OCI-LY7 (cell line): ENCODE measurements around the gene CEP126. TPM values are rescaled to one million over a fixed set of nuclear protein-coding genes. Genes with fewer than 3 reads are reported as not detected.
A peak's percentile ranks its signal among the peaks of the same experiment; 100 is the strongest.

ENCODE experiments used
- BruUV-seq: library from RNA; stranded (reverse); fragments of 400-500 nt; replicated peaks from 2 replicates; lab custom pipeline; 2021; lab: Mats Ljungman, UMichigan
- CTCF ChIA-PET: fragments of 300-600 bp; sonication (Branson Sonifier 250); formaldehyde crosslinking; loops from one replicate; lab custom pipeline; 2022; ENCODE audit warnings: antibody characterized with exemption; ENCODE audit not compliant: unreplicated experiment; lab: Charles Lee
- POLR2A ChIA-PET: fragments of 300-600 bp; sonication (Branson Sonifier 250); formaldehyde crosslinking; loops from one replicate; lab custom pipeline; 2022; ENCODE audit warnings: antibody characterized with exemption; lab: Charles Lee
- DNase-seq: peaks from one replicate; pipeline ENCODE4 v3.0.0-alpha.2; 2015; ENCODE audit warnings: low spot score
- H2AFZ ChIP-seq: fragments of 200-600 bp; sonication (generic), shearing (Covaris generic); 2 replicates; pipeline ENCODE4 v1.6.1; 2014; ENCODE audit warnings: mild to moderate bottlenecking, antibody characterized with exemption, low read length, moderate library complexity
- H3K27ac ChIP-seq: fragments of 200-600 bp; sonication (generic); 2 replicates; pipeline ENCODE4 v1.5.1; 2014; ENCODE audit warnings: mixed run types, low read depth, mild to moderate bottlenecking, moderate library complexity, low read length, inconsistent platforms; ENCODE audit not compliant: poor library complexity, severe bottlenecking
- H3K36me3 ChIP-seq: fragments of 200-600 bp; sonication (generic); 2 replicates; pipeline ENCODE4 v1.6.1; 2014; ENCODE audit warnings: mild to moderate bottlenecking, antibody characterized with exemption, low read length, moderate library complexity, mixed read lengths; ENCODE audit not compliant: insufficient read depth
- H3K4me1 ChIP-seq: fragments of 200-600 bp; sonication (generic); 2 replicates; pipeline ENCODE4 v1.5.1; 2014; ENCODE audit warnings: mild to moderate bottlenecking, low read length; ENCODE audit not compliant: insufficient read depth, poor library complexity, severe bottlenecking
- H3K4me2 ChIP-seq: fragments of 200-600 bp; sonication (generic); 2 replicates; pipeline ENCODE4 v1.6.1; 2014; ENCODE audit warnings: mild to moderate bottlenecking, low read length
- H3K4me3 ChIP-seq: fragments of 200-600 bp; sonication (generic); 2 replicates; pipeline ENCODE4 v1.5.1; 2014; ENCODE audit warnings: mild to moderate bottlenecking, low read depth, low read length; ENCODE audit not compliant: poor library complexity, severe bottlenecking
- H3K79me2 ChIP-seq: fragments of 200-600 bp; sonication (generic); 2 replicates; pipeline ENCODE4 v1.6.1; 2016; ENCODE audit warnings: low read depth, mild to moderate bottlenecking, low read length, moderate library complexity, mixed read lengths; ENCODE audit not compliant: insufficient read depth
- H3K9me2 ChIP-seq: fragments of 200-600 bp; sonication (generic); 2 replicates; pipeline ENCODE4 v1.6.1; 2016; ENCODE audit warnings: mild to moderate bottlenecking, low read length, mixed read lengths; ENCODE audit not compliant: insufficient read depth
- H3K9me3 ChIP-seq: fragments of 200-600 bp; sonication (generic); 2 replicates; pipeline ENCODE4 v1.6.1; 2014; ENCODE audit warnings: mild to moderate bottlenecking, mixed run types, low read length, mixed read lengths
- H4K20me1 ChIP-seq: fragments of 200-600 bp; sonication (generic); 2 replicates; pipeline ENCODE4 v1.6.1; 2014; ENCODE audit warnings: mild to moderate bottlenecking, antibody characterized with exemption, low read length, moderate library complexity, mixed read lengths; ENCODE audit not compliant: insufficient read depth
- EZH2phosphoT487 ChIP-seq: fragments of 200-600 bp; sonication (generic); IDR thresholded peaks from 2 replicates; pipeline ENCODE4 v1.6.1; 2018; ENCODE audit warnings: low read depth, borderline replicate concordance, mild to moderate bottlenecking, mixed run types, antibody characterized with exemption, low read length, moderate library complexity, mixed read lengths
- intact Hi-C: fragments of 100-400 bp; cut with micrococcal nuclease; formaldehyde crosslinking; loops from one replicate; pipeline ENCODE4 v1.10.0; 2022; ENCODE audit not compliant: unreplicated experiment
- total RNA-seq, 2 experiments: library from RNA; depleted of rRNA in 1 of 2; stranded (reverse); fragments of >200 nt in 1 of 2; shearing (Covaris generic) in 1 of 2; gene quantifications; 2 replicates each; pipeline ENCODE4 v1.2.3, GENCODE V29; 2014 to 2022
- TF ChIP-seq, protein P1 (sequence below): fragments of 200-600 bp; sonication (generic); conservative IDR thresholded peaks from 2 replicates; pipeline ENCODE4 v1.5.1; 2014; ENCODE audit warnings: mild to moderate bottlenecking, antibody characterized with exemption, low read length, moderate library complexity, mixed read lengths

CEP126 gene
- total RNA-seq, 2 experiments from 2014 or later = 1.5 to 5.9 TPM

DNA sequence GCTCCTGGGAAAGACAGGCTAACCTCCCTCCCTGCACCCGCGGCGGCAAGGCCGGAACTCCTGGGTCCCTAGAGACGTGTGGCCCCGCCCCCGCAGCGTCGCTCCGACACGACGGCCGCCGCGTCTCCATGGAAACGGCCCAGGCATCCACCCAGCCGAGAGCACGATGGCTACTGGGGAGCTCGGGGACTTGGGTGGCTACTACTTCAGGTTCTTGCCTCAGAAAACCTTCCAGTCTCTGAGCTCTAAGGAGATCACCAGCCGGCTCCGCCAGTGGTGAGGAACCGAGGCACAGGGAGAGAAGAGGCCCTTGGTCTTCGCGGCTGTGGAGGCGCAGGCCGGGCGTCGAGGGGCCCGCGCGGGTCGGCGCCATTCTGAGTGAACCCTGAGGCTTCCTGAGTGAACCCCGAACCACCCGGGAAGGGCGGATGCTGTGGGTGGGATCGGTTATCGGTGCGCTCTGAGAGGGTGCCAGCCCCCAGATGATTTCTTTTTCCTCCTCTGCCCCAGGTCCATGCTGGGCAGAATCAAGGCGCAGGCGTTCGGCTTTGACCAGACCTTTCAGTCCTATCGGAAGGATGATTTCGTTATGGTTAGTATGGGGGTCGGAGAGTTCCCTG, 132.6 kb downstream of the CEP126 start, which contains the start of gene CFAP300:
Gene CFAP300, plus strand, starts transcription at position 133 of the 620 bp plus-strand sequence. Its CDS starts 34 bp downstream, at position 167.
- H3K9me3 ChIP-seq = no peaks in the 10 kb centered on the region
- TF ChIP-seq, protein P1, sequence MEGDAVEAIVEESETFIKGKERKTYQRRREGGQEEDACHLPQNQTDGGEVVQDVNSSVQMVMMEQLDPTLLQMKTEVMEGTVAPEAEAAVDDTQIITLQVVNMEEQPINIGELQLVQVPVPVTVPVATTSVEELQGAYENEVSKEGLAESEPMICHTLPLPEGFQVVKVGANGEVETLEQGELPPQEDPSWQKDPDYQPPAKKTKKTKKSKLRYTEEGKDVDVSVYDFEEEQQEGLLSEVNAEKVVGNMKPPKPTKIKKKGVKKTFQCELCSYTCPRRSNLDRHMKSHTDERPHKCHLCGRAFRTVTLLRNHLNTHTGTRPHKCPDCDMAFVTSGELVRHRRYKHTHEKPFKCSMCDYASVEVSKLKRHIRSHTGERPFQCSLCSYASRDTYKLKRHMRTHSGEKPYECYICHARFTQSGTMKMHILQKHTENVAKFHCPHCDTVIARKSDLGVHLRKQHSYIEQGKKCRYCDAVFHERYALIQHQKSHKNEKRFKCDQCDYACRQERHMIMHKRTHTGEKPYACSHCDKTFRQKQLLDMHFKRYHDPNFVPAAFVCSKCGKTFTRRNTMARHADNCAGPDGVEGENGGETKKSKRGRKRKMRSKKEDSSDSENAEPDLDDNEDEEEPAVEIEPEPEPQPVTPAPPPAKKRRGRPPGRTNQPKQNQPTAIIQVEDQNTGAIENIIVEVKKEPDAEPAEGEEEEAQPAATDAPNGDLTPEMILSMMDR = no peak
- TF ChIP-seq EZH2phosphoT487 = no peak
- DNase-seq = peak; percentile 11
- no peak within 1 kb of the TSS for H3K4me3 ChIP-seq
- no TSS peak for BruUV-seq
- intact Hi-C loops = no loop called here
- H2AFZ ChIP-seq = no peak within 1 kb of the TSS
- no peaks in the 10 kb centered on the region for H3K4me1 ChIP-seq
- CTCF ChIA-PET = no interaction called here
- no peaks in the 10 kb centered on the region for H3K9me2 ChIP-seq
- no peaks in the 10 kb centered on the region for H4K20me1 ChIP-seq
- H3K36me3 ChIP-seq = no peaks in the 10 kb centered on the region
- H3K79me2 ChIP-seq = no peaks in the 10 kb centered on the region
- H3K27ac ChIP-seq = no peak within 1 kb of the TSS
- POLR2A ChIA-PET = interaction anchor here (0.6 to 0.7 kb wide), 2 partner anchors 188 to 463 kb away, joined by 3 to 7 read pairs; no protein-coding TSS in a partner anchor
- H3K4me2 ChIP-seq = no peak within 1 kb of the TSS

Other genes with a start within 250 kb of the CEP126 start
- gene ANGPTL5, start 1.5 kb downstream of the CEP126 start, total RNA-seq (2014; rRNA removed; shearing (Covaris generic)) = not detected in 2 replicates
- gene ANGPTL5, start 1.5 kb downstream of the CEP126 start, total RNA-seq (2022) = not detected in 2 replicates
- not detected in 2 replicates for gene CFAP300, start 132.4 kb downstream of the CEP126 start, total RNA-seq (2014; rRNA removed; shearing (Covaris generic))
- gene CFAP300, start 132.4 kb downstream of the CEP126 start, total RNA-seq (2022) = not detected in 2 replicates
- gene YAP1, start 195.4 kb downstream of the CEP126 start, total RNA-seq (2014; rRNA removed; shearing (Covaris generic)) = not detected in 2 replicates
- 0.11 TPM in 1 of 2 replicates, not detected in the other for gene YAP1, start 195.4 kb downstream of the CEP126 start, total RNA-seq (2022)